Measurements from ENCODE around the gene NR5A1.

Gene NR5A1

GRCh38 chr9:124450931-124451661 is 56.1 kb downstream of the NR5A1 start:
- H3K4me3 ChIP-seq (ENCODE audit: low read depth, low read length), result no peak overlapping the region
- H3K27ac ChIP-seq, result no peak overlapping the region
- no peaks in the 10 kb centered on the region for H3K36me3 ChIP-seq
- no peaks in the 10 kb centered on the region for H3K27me3 ChIP-seq (ENCODE audit: insufficient read depth, low read depth, severe bottlenecking)
- H3K9me3 ChIP-seq (ENCODE audit: severe bottlenecking), result no peaks in the 10 kb centered on the region
- TF ChIP-seq, protein P1, sequence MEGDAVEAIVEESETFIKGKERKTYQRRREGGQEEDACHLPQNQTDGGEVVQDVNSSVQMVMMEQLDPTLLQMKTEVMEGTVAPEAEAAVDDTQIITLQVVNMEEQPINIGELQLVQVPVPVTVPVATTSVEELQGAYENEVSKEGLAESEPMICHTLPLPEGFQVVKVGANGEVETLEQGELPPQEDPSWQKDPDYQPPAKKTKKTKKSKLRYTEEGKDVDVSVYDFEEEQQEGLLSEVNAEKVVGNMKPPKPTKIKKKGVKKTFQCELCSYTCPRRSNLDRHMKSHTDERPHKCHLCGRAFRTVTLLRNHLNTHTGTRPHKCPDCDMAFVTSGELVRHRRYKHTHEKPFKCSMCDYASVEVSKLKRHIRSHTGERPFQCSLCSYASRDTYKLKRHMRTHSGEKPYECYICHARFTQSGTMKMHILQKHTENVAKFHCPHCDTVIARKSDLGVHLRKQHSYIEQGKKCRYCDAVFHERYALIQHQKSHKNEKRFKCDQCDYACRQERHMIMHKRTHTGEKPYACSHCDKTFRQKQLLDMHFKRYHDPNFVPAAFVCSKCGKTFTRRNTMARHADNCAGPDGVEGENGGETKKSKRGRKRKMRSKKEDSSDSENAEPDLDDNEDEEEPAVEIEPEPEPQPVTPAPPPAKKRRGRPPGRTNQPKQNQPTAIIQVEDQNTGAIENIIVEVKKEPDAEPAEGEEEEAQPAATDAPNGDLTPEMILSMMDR (IDR thresholded peaks at IDR 0.05; ENCODE audit: low read depth, low read length), result no peak
- no peak for DNase-seq

GRCh38 chr9:124450241-124450924 is 56.8 kb downstream of the NR5A1 start, which contains the start of gene ADGRD2:
Gene ADGRD2 (plus strand): TSS chr9:124450451. CDS start chr9:124451667, 1,216 bp downstream.
- Histone ChIP-seq H3K9me3 (ENCODE audit: severe bottlenecking) (no peaks in the 10 kb centered on the region), H3K27ac (no peak within 1 kb of the TSS), H3K4me3 (ENCODE audit: low read depth, low read length) (no peak within 1 kb of the TSS), H3K27me3 (ENCODE audit: insufficient read depth, low read depth, severe bottlenecking) (no peaks in the 10 kb centered on the region), H3K36me3 (no peaks in the 10 kb centered on the region)
- DNase-seq, result no peak
- TF ChIP-seq, protein P1 (IDR thresholded peaks at IDR 0.05; ENCODE audit: low read depth, low read length), result no peak

DNA sequence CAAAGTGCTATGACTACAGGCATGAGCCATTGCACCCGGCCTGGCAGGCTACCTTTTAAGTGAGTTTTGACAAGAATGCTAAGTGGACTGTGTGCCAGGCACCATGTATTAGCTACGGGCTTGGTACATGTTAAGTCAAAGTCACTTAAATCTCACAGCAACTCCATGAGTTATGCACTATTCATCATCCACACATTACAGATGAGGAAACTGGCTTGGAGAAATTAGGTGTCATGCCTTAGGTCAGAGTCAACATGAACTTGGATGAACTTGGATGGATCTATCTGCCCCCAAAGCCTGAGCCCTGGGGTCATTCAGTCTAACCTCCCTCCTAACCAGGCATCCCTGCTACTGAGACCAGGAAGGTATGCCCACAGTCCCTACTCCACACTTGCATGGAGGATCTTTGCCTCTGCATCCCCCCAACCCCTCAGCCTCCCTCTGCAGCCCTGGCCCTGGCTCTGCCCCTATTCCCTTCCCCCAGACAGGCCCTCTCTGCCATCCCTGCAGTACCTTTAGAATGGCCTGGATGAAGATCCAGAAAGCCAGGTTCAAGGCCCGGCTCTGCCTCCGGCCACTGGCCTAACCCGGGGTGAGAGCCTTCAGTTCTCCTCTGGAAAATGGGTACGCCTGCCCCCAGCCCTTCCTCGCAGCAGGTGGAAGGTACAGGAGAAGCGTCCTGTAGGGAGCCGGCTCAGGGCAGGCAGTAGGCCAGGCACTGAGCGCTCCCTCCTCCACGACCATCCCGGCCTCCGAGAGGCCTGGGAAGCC is 57.6 kb downstream of the NR5A1 start:
- TF ChIP-seq, protein P1 (IDR thresholded peaks at IDR 0.05; ENCODE audit: low read depth, low read length), result no peak
- H3K4me3 ChIP-seq (ENCODE audit: low read depth, low read length), result no peak overlapping the region
- H3K9me3 ChIP-seq (ENCODE audit: severe bottlenecking), result no peaks in the 10 kb centered on the region
- H3K36me3 ChIP-seq, result no peaks in the 10 kb centered on the region
- no peaks in the 10 kb centered on the region for H3K27me3 ChIP-seq (ENCODE audit: insufficient read depth, low read depth, severe bottlenecking)
- no peak for DNase-seq
- no peak overlapping the region for H3K27ac ChIP-seq

DNA sequence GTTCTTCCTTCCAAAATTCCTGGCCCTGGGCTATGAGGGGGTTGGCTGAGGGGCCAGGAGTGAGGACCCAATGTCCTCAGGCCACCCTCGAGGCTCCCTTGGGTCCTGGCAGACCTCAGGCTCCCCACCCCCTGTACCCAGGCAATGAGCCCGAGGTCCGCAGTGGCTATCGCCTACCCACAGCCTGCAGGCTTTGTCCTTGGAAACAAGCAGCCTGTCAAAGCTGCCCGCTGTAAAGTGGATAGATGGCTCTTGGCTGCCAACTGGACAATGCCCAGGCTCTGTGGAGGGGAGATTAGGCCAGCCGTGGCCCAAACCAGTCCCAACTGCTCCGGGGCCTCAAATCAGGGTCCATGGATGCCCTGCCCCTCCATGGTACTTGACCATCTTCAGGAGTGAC is 59.2 kb downstream of the NR5A1 start:
- no peaks in the 10 kb centered on the region for H3K27me3 ChIP-seq (ENCODE audit: insufficient read depth, low read depth, severe bottlenecking)
- no peak overlapping the region for H3K4me3 ChIP-seq (ENCODE audit: low read depth, low read length)
- TF ChIP-seq, protein P1 (IDR thresholded peaks at IDR 0.05; ENCODE audit: low read depth, low read length), result no peak
- no peak for DNase-seq
- no peaks in the 10 kb centered on the region for H3K9me3 ChIP-seq (ENCODE audit: severe bottlenecking)
- H3K27ac ChIP-seq, result no peak overlapping the region
- H3K36me3 ChIP-seq, result no peaks in the 10 kb centered on the region

GRCh38 chr9:124447297-124447661 is 59.9 kb downstream of the NR5A1 start:
- TF ChIP-seq, protein P1 (IDR thresholded peaks at IDR 0.05; ENCODE audit: low read depth, low read length), result no peak
- no peak for DNase-seq
- H3K4me3 ChIP-seq (ENCODE audit: low read depth, low read length), result no peak overlapping the region

More at GRCh38 chr9:124447297-124447661, 59.9 kb downstream of the NR5A1 start:
- H3K9me3 ChIP-seq (ENCODE audit: severe bottlenecking), result no peaks in the 10 kb centered on the region
- H3K27ac ChIP-seq, result no peak overlapping the region
- H3K36me3 ChIP-seq, result no peaks in the 10 kb centered on the region
- H3K27me3 ChIP-seq (ENCODE audit: insufficient read depth, low read depth, severe bottlenecking), result no peaks in the 10 kb centered on the region

Measured in WERI-Rb-1 (cell line).